WTC11 (cell line): ENCODE data around the gene ITLN2.

Experiments
- ATF3 ChIP-seq: sonication (generic); formaldehyde crosslinking; conservative IDR thresholded peaks from 2 replicates; pipeline ENCODE4 v1.8.1; 2022; ENCODE audit warnings: mild to moderate bottlenecking, missing genetic modification reagents
- CBFB ChIP-seq: sonication (generic); formaldehyde crosslinking; IDR thresholded peaks from 2 replicates; pipeline ENCODE4 v1.8.1; 2022; ENCODE audit warnings: mild to moderate bottlenecking, low read depth, missing genetic modification reagents
- CREM ChIP-seq: sonication (generic); formaldehyde crosslinking; IDR thresholded peaks from 2 replicates; pipeline ENCODE4 v1.8.1; 2022; ENCODE audit warnings: mild to moderate bottlenecking, missing genetic modification reagents, moderate library complexity
- MXD4 ChIP-seq: fragments of 250-450 bp; sonication (Bioruptor Pico); IDR thresholded peaks from 2 replicates; pipeline ENCODE4 v1.8.0; 2021; ENCODE audit warnings: mild to moderate bottlenecking, moderate library complexity, borderline replicate concordance
- MYBL2 ChIP-seq: sonication (generic); formaldehyde crosslinking; IDR thresholded peaks from 2 replicates; pipeline ENCODE4 v1.8.1; 2023; ENCODE audit warnings: mild to moderate bottlenecking, moderate library complexity, missing genetic modification reagents
- SP1 ChIP-seq: sonication (generic); formaldehyde crosslinking; conservative IDR thresholded peaks from 2 replicates; pipeline ENCODE4 v1.8.1; 2022; ENCODE audit warnings: missing genetic modification reagents
- TCF7 ChIP-seq: sonication (generic); formaldehyde crosslinking; IDR thresholded peaks from 2 replicates; pipeline ENCODE4 v1.8.0; 2022; ENCODE audit warnings: mild to moderate bottlenecking, low read depth, missing genetic modification reagents, moderate library complexity
- TP53 ChIP-seq: sonication (generic); formaldehyde crosslinking; IDR thresholded peaks from 2 replicates; pipeline ENCODE4 v1.8.1; 2023; ENCODE audit warnings: mild to moderate bottlenecking, missing genetic modification reagents
- ZNF423 ChIP-seq: fragments of 250-450 bp; sonication (Bioruptor Pico); IDR thresholded peaks from 2 replicates; pipeline ENCODE4 v2.1.2; 2022; ENCODE audit warnings: mild to moderate bottlenecking, moderate library complexity
- TF ChIP-seq, protein P1 (sequence below): sonication (generic); formaldehyde crosslinking; IDR thresholded peaks from 2 replicates; pipeline ENCODE4 v1.8.1; 2023; ENCODE audit warnings: mild to moderate bottlenecking, missing genetic modification reagents, borderline replicate concordance
- TF ChIP-seq, protein P2 (sequence below): fragments of 200-600 bp; IDR thresholded peaks from 2 replicates; pipeline ENCODE4 v1.8.0; 2022; ENCODE audit warnings: antibody characterized with exemption
- TF ChIP-seq, protein P3 (sequence below): sonication (generic); formaldehyde crosslinking; IDR thresholded peaks from 2 replicates; pipeline ENCODE4 v1.8.1; 2022; ENCODE audit warnings: low read depth, mild to moderate bottlenecking, moderate library complexity, missing genetic modification reagents, borderline replicate concordance
- TF ChIP-seq, protein P4 (sequence below): sonication (generic); formaldehyde crosslinking; IDR thresholded peaks from 2 replicates; pipeline ENCODE4 v1.8.1; 2023; ENCODE audit warnings: mild to moderate bottlenecking, missing genetic modification reagents, moderate library complexity

GRCh38 chr1:160999376-160999775 is 44.8 kb upstream of the ITLN2 start:
- TF ChIP-seq TP53 (CRISPR knock-in tag): no peak
- TF ChIP-seq, protein P1, sequence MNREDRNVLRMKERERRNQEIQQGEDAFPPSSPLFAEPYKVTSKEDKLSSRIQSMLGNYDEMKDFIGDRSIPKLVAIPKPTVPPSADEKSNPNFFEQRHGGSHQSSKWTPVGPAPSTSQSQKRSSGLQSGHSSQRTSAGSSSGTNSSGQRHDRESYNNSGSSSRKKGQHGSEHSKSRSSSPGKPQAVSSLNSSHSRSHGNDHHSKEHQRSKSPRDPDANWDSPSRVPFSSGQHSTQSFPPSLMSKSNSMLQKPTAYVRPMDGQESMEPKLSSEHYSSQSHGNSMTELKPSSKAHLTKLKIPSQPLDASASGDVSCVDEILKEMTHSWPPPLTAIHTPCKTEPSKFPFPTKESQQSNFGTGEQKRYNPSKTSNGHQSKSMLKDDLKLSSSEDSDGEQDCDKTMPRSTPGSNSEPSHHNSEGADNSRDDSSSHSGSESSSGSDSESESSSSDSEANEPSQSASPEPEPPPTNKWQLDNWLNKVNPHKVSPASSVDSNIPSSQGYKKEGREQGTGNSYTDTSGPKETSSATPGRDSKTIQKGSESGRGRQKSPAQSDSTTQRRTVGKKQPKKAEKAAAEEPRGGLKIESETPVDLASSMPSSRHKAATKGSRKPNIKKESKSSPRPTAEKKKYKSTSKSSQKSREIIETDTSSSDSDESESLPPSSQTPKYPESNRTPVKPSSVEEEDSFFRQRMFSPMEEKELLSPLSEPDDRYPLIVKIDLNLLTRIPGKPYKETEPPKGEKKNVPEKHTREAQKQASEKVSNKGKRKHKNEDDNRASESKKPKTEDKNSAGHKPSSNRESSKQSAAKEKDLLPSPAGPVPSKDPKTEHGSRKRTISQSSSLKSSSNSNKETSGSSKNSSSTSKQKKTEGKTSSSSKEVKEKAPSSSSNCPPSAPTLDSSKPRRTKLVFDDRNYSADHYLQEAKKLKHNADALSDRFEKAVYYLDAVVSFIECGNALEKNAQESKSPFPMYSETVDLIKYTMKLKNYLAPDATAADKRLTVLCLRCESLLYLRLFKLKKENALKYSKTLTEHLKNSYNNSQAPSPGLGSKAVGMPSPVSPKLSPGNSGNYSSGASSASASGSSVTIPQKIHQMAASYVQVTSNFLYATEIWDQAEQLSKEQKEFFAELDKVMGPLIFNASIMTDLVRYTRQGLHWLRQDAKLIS (CRISPR knock-in tag): no peak
- no peak for TF ChIP-seq MXD4 (CRISPR knock-in tag)
- TF ChIP-seq ZNF423 (CRISPR knock-in tag): no peak
- TF ChIP-seq, protein P2, sequence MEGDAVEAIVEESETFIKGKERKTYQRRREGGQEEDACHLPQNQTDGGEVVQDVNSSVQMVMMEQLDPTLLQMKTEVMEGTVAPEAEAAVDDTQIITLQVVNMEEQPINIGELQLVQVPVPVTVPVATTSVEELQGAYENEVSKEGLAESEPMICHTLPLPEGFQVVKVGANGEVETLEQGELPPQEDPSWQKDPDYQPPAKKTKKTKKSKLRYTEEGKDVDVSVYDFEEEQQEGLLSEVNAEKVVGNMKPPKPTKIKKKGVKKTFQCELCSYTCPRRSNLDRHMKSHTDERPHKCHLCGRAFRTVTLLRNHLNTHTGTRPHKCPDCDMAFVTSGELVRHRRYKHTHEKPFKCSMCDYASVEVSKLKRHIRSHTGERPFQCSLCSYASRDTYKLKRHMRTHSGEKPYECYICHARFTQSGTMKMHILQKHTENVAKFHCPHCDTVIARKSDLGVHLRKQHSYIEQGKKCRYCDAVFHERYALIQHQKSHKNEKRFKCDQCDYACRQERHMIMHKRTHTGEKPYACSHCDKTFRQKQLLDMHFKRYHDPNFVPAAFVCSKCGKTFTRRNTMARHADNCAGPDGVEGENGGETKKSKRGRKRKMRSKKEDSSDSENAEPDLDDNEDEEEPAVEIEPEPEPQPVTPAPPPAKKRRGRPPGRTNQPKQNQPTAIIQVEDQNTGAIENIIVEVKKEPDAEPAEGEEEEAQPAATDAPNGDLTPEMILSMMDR: no peak
- TF ChIP-seq MYBL2: no peak
- TF ChIP-seq SP1 (CRISPR knock-in tag): no peak
- TF ChIP-seq TCF7 (CRISPR knock-in tag): no peak
- TF ChIP-seq, protein P3, sequence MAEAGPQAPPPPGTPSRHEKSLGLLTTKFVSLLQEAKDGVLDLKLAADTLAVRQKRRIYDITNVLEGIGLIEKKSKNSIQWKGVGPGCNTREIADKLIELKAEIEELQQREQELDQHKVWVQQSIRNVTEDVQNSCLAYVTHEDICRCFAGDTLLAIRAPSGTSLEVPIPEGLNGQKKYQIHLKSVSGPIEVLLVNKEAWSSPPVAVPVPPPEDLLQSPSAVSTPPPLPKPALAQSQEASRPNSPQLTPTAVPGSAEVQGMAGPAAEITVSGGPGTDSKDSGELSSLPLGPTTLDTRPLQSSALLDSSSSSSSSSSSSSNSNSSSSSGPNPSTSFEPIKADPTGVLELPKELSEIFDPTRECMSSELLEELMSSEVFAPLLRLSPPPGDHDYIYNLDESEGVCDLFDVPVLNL: no peak
- TF ChIP-seq, protein P4, sequence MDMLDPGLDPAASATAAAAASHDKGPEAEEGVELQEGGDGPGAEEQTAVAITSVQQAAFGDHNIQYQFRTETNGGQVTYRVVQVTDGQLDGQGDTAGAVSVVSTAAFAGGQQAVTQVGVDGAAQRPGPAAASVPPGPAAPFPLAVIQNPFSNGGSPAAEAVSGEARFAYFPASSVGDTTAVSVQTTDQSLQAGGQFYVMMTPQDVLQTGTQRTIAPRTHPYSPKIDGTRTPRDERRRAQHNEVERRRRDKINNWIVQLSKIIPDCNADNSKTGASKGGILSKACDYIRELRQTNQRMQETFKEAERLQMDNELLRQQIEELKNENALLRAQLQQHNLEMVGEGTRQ (CRISPR knock-in tag): no peak
- no peak for TF ChIP-seq CBFB (CRISPR knock-in tag)
- no peak for TF ChIP-seq ATF3 (CRISPR knock-in tag)
- no peak for TF ChIP-seq CREM
